ENCODE results near the gene HPS1. TPM values are rescaled to one million over a fixed set of nuclear protein-coding genes. Genes with fewer than 3 reads are reported as not detected.

Gene HPS1
- 10 to 100 TPM; 44.7 to 46.6 TPM for total RNA-seq

- H3K9me3 Mint-ChIP-seq = no peaks in the 10 kb centered on the region
- H3K27me3 Mint-ChIP-seq = peaks cover 4% of the 10 kb centered on the region
- H3K27ac Mint-ChIP-seq = peak within 1 kb of the TSS; percentile 90
- H3K4me1 Mint-ChIP-seq = peaks cover 39% of the 10 kb centered on the region
- H3K4me3 Mint-ChIP-seq = peak within 1 kb of the TSS; percentile 90
- peaks cover 23% of the 10 kb centered on the region for H3K36me3 Mint-ChIP-seq
- DNase-seq = peak; percentile 89
These were observed at the start of gene HPS1 for GRCh38 chr10:98446661-98447221. TSS of gene HPS1 (minus strand) at chr10:98446935. CDS start at chr10:98443240, 3,695 bp downstream.

GRCh38 chr10:98492763-98493162 is 46.0 kb upstream of the HPS1 start:
- Mint-ChIP-seq H3K9me3 (peaks cover 15% of the 10 kb centered on the region), H3K27me3 (peaks cover 19% of the 10 kb centered on the region), H3K4me1 (no peaks in the 10 kb centered on the region), H3K27ac (no peak overlapping the region), H3K4me3 (no peak overlapping the region), H3K36me3 (peaks cover 2% of the 10 kb centered on the region)
- no peak for DNase-seq

GRCh38 chr10:98489561-98490481 is 43.1 kb upstream of the HPS1 start:
- H3K4me1 Mint-ChIP-seq = no peaks in the 10 kb centered on the region
- no peak overlapping the region for H3K27ac Mint-ChIP-seq
- no peaks in the 10 kb centered on the region for H3K36me3 Mint-ChIP-seq
- peaks cover 11% of the 10 kb centered on the region for H3K27me3 Mint-ChIP-seq
- no peak for DNase-seq
- no peak overlapping the region for H3K4me3 Mint-ChIP-seq
- H3K9me3 Mint-ChIP-seq = peaks cover 2% of the 10 kb centered on the region

GRCh38 chr10:98488669-98489430 is 42.1 kb upstream of the HPS1 start:
- Mint-ChIP-seq H3K4me1 (no peaks in the 10 kb centered on the region), H3K27me3 (peaks cover 8% of the 10 kb centered on the region), H3K27ac (no peak overlapping the region), H3K9me3 (peaks cover 1% of the 10 kb centered on the region), H3K36me3 (no peaks in the 10 kb centered on the region), H3K4me3 (no peak overlapping the region)
- no peak for DNase-seq

GRCh38 chr10:98487649-98488048 is 40.9 kb upstream of the HPS1 start:
- H3K36me3 Mint-ChIP-seq = no peaks in the 10 kb centered on the region
- peaks cover 1% of the 10 kb centered on the region for H3K27me3 Mint-ChIP-seq
- DNase-seq = no peak
- H3K27ac Mint-ChIP-seq = no peak overlapping the region
- H3K4me1 Mint-ChIP-seq = no peaks in the 10 kb centered on the region
- no peak overlapping the region for H3K4me3 Mint-ChIP-seq
- H3K9me3 Mint-ChIP-seq = peaks cover 1% of the 10 kb centered on the region

- no peak overlapping the region for H3K4me3 Mint-ChIP-seq
- no peak overlapping the region for H3K27ac Mint-ChIP-seq
- H3K4me1 Mint-ChIP-seq = no peaks in the 10 kb centered on the region
- H3K9me3 Mint-ChIP-seq = peaks cover 1% of the 10 kb centered on the region
- no peaks in the 10 kb centered on the region for H3K36me3 Mint-ChIP-seq
- DNase-seq = no peak
- H3K27me3 Mint-ChIP-seq = no peaks in the 10 kb centered on the region
These were observed 39.7 kb upstream of the HPS1 start for GRCh38 chr10:98486421-98486820.

GRCh38 chr10:98485959-98486358 is 39.2 kb upstream of the HPS1 start:
- H3K9me3 Mint-ChIP-seq = peaks cover 1% of the 10 kb centered on the region
- no peak for DNase-seq
- H3K4me1 Mint-ChIP-seq = no peaks in the 10 kb centered on the region
- no peak overlapping the region for H3K27ac Mint-ChIP-seq
- no peak overlapping the region for H3K4me3 Mint-ChIP-seq
- no peaks in the 10 kb centered on the region for H3K36me3 Mint-ChIP-seq
- H3K27me3 Mint-ChIP-seq = no peaks in the 10 kb centered on the region

GRCh38 chr10:98483658-98484057 is 36.9 kb upstream of the HPS1 start:
- no peak overlapping the region for H3K27ac Mint-ChIP-seq
- H3K4me1 Mint-ChIP-seq = peaks cover 8% of the 10 kb centered on the region
- peaks cover 1% of the 10 kb centered on the region for H3K9me3 Mint-ChIP-seq
- no peak for DNase-seq
- H3K36me3 Mint-ChIP-seq = no peaks in the 10 kb centered on the region
- H3K4me3 Mint-ChIP-seq = no peak overlapping the region
- no peaks in the 10 kb centered on the region for H3K27me3 Mint-ChIP-seq

- peaks cover 10% of the 10 kb centered on the region for H3K4me1 Mint-ChIP-seq
- no peaks in the 10 kb centered on the region for H3K36me3 Mint-ChIP-seq
- H3K4me3 Mint-ChIP-seq = no peak overlapping the region
- H3K27ac Mint-ChIP-seq = no peak overlapping the region
- peaks cover 1% of the 10 kb centered on the region for H3K9me3 Mint-ChIP-seq
- DNase-seq = no peak
- no peaks in the 10 kb centered on the region for H3K27me3 Mint-ChIP-seq
These were observed 35.4 kb upstream of the HPS1 start for GRCh38 chr10:98482096-98482495.

GRCh38 chr10:98481404-98481945 is 34.7 kb upstream of the HPS1 start:
- H3K4me3 Mint-ChIP-seq = no peak overlapping the region
- H3K4me1 Mint-ChIP-seq = peaks cover 10% of the 10 kb centered on the region
- no peak for DNase-seq
- H3K27me3 Mint-ChIP-seq = no peaks in the 10 kb centered on the region
- peaks cover 1% of the 10 kb centered on the region for H3K9me3 Mint-ChIP-seq
- H3K27ac Mint-ChIP-seq = no peak overlapping the region
- no peaks in the 10 kb centered on the region for H3K36me3 Mint-ChIP-seq

GRCh38 chr10:98478430-98479222 is 31.9 kb upstream of the HPS1 start:
- Mint-ChIP-seq H3K9me3 (no peaks in the 10 kb centered on the region), H3K27me3 (no peaks in the 10 kb centered on the region), H3K4me3 (no peak overlapping the region), H3K36me3 (no peaks in the 10 kb centered on the region), H3K27ac (no peak overlapping the region), H3K4me1 (peaks cover 19% of the 10 kb centered on the region)
- no peak for DNase-seq

- H3K4me3 Mint-ChIP-seq = no peak overlapping the region
- H3K27me3 Mint-ChIP-seq = no peaks in the 10 kb centered on the region
- no peak overlapping the region for H3K27ac Mint-ChIP-seq
- H3K36me3 Mint-ChIP-seq = no peaks in the 10 kb centered on the region
- peaks cover 19% of the 10 kb centered on the region for H3K4me1 Mint-ChIP-seq
- no peak for DNase-seq
- no peaks in the 10 kb centered on the region for H3K9me3 Mint-ChIP-seq
These were observed 31.1 kb upstream of the HPS1 start for GRCh38 chr10:98477861-98478260.

GRCh38 chr10:98474628-98475027 is 27.9 kb upstream of the HPS1 start:
- H3K4me1 Mint-ChIP-seq = peaks cover 19% of the 10 kb centered on the region
- no peaks in the 10 kb centered on the region for H3K9me3 Mint-ChIP-seq
- H3K27ac Mint-ChIP-seq = no peak overlapping the region
- H3K36me3 Mint-ChIP-seq = no peaks in the 10 kb centered on the region
- DNase-seq = no peak
- H3K27me3 Mint-ChIP-seq = peaks cover 5% of the 10 kb centered on the region
- no peak overlapping the region for H3K4me3 Mint-ChIP-seq

GRCh38 chr10:98472196-98472595 is 25.5 kb upstream of the HPS1 start:
- no peaks in the 10 kb centered on the region for H3K9me3 Mint-ChIP-seq
- peaks cover 5% of the 10 kb centered on the region for H3K27me3 Mint-ChIP-seq
- H3K36me3 Mint-ChIP-seq = no peaks in the 10 kb centered on the region
- no peak for DNase-seq
- H3K27ac Mint-ChIP-seq = no peak overlapping the region
- H3K4me3 Mint-ChIP-seq = no peak overlapping the region
- H3K4me1 Mint-ChIP-seq = peaks cover 11% of the 10 kb centered on the region

Measured in activated naive CD8-positive, alpha-beta T cell treated with anti-CD3 and anti-CD28 coated beads for 36 hours (primary cell).